K562 (cell line): ENCODE results near the gene TMEM167B. TPM values are rescaled to one million over a fixed set of nuclear protein-coding genes. Genes with fewer than 3 reads are reported as not detected.

Experiments
- ATF1 ChIP-seq, 2 experiments: fragments of 450-650 bp in 1 of 2; IDR thresholded peaks; 2 replicates each; pipeline ENCODE4 v1.6.1; 2016; ENCODE audit warnings: missing compliant biosample characterization in 1 of 2, missing genetic modification characterization in 1 of 2
- CBFA2T3 ChIP-seq: fragments of 450-650 bp; IDR thresholded peaks from 2 replicates; pipeline ENCODE4 v1.6.1; 2017
- CCNT2 ChIP-seq: IDR thresholded peaks from 2 replicates; pipeline ENCODE4 v1.6.1; 2011; ENCODE audit warnings: borderline replicate concordance, low read depth, mild to moderate bottlenecking, moderate library complexity, mixed read lengths, low read length; ENCODE audit not compliant: insufficient read length; ENCODE audit errors: extremely low read depth
- EWSR1 ChIP-seq: fragments of 450-650 bp; IDR thresholded peaks from 2 replicates; pipeline ENCODE4 v1.6.1; 2018; ENCODE audit warnings: borderline replicate concordance, mild to moderate bottlenecking, low read depth, moderate library complexity; ENCODE audit not compliant: partially characterized antibody
- FOXJ2 ChIP-seq: fragments of 200-800 bp; sonication (Bioruptor generic); IDR thresholded peaks from 2 replicates; pipeline ENCODE4 v1.6.1; 2016; ENCODE audit warnings: missing genetic modification characterization, missing compliant biosample characterization
- GATA2 ChIP-seq: sonication (generic); formaldehyde crosslinking; IDR thresholded peaks from 2 replicates; pipeline ENCODE4 v1.4.0; 2020; ENCODE audit warnings: mild to moderate bottlenecking, missing genetic modification reagents
- JUN ChIP-seq, 2 experiments: sonication (generic) in 1 of 2; formaldehyde crosslinking in 1 of 2; IDR thresholded peaks; 2 replicates each; pipeline versions ENCODE4 v1.6.1 to v1.8.0; 2012 to 2022; ENCODE audit warnings: borderline replicate concordance in 2 of 2, mild to moderate bottlenecking in 2 of 2, improper control_type of control experiment in 1 of 2, low read depth in 1 of 2, low read length in 1 of 2, missing genetic modification reagents in 1 of 2
- JUND ChIP-seq, 2 experiments: IDR thresholded peaks; 2 replicates in 1 of 2; 3 replicates in 1 of 2; pipeline ENCODE4 v1.6.1; 2011; ENCODE audit warnings: borderline replicate concordance in 2 of 2, low read depth in 2 of 2, low read length in 2 of 2, improper control_type of control experiment in 1 of 2, missing biosample characterization in 1 of 2, missing genetic modification characterization in 1 of 2, missing genetic modification reagents in 1 of 2
- MEF2A ChIP-seq: IDR thresholded peaks from 2 replicates; pipeline ENCODE4 v1.6.1; 2011; ENCODE audit warnings: low read depth, mild to moderate bottlenecking, low read length, moderate library complexity; ENCODE audit not compliant: control insufficient read depth
- NRF1 ChIP-seq, 2 experiments: fragments of 450-650 bp; IDR thresholded peaks in 1 of 2; conservative IDR thresholded peaks in 1 of 2; 2 replicates each; pipeline ENCODE4 v1.6.1; 2014; ENCODE audit warnings: mild to moderate bottlenecking in 2 of 2
- PRMT5 ChIP-seq: sonication (generic); formaldehyde crosslinking; IDR thresholded peaks from 2 replicates; pipeline ENCODE4 v1.5.0; 2020; ENCODE audit warnings: missing genetic modification reagents
- RBM22 ChIP-seq: fragments of 200-400 bp; formaldehyde crosslinking; IDR thresholded peaks from 2 replicates; pipeline ENCODE4 v1.6.1; 2018; ENCODE audit warnings: low read length, low read depth; ENCODE audit not compliant: poor library complexity, severe bottlenecking
- RHOXF2B ChIP-seq: fragments of 250-450 bp; sonication (Bioruptor Pico); conservative IDR thresholded peaks from 2 replicates; pipeline ENCODE4 v1.5.1; 2021
- RUNX1 ChIP-seq: sonication (generic); IDR thresholded peaks from 2 replicates; pipeline ENCODE4 v1.6.1; 2016; ENCODE audit warnings: antibody characterized with exemption, low read depth
- STAG1 ChIP-seq: sonication (generic); formaldehyde crosslinking; IDR thresholded peaks from 2 replicates; pipeline ENCODE4 v1.5.0; 2020; ENCODE audit warnings: missing genetic modification reagents, borderline replicate concordance
- TSC22D4 ChIP-seq: fragments of 450-650 bp; IDR thresholded peaks from 2 replicates; pipeline ENCODE4 v1.6.1; 2016; ENCODE audit warnings: missing genetic modification characterization, missing biosample characterization, control low read depth
- XRCC4 ChIP-seq: IDR thresholded peaks from one replicate; pipeline ENCODE4 v1.6.1; 2011; ENCODE audit not compliant: insufficient read depth, insufficient read length; ENCODE audit errors: extremely low read depth
- ZNF143 ChIP-seq: sonication (generic); formaldehyde crosslinking; IDR thresholded peaks from 2 replicates; pipeline ENCODE4 v1.9.0; 2022; ENCODE audit warnings: mild to moderate bottlenecking, missing genetic modification reagents
- ZNF224 ChIP-seq: sonication (generic); formaldehyde crosslinking; IDR thresholded peaks from 2 replicates; pipeline ENCODE4 v1.8.0; 2022; ENCODE audit warnings: mild to moderate bottlenecking, missing genetic modification reagents
- ZNF23 ChIP-seq: fragments of 250-450 bp; sonication (Bioruptor Pico); IDR thresholded peaks from 2 replicates; pipeline ENCODE4 v1.4.0; 2020; ENCODE audit warnings: mild to moderate bottlenecking
- polyA plus RNA-seq, 8 experiments: library from polyadenylated mRNA; depleted of rRNA in 4 of 8; stranded (reverse) in 5 of 8; unstranded in 3 of 8; fragments of >200 nt; fragmentation: Nextera tagmentation in 2 of 8; fragmentation: Illumina TruSeq in 1 of 8; extraction: Ambion mirVana in 2 of 8; extraction: Trizol in 1 of 8; gene quantifications; 2 replicates each; pipeline versions ENCODE4 v1.2.1 to v1.2.3, GENCODE V29; 2011 to 2014; ENCODE audit warnings: inconsistent platforms in 1 of 8, missing spikeins in 1 of 8
- total RNA-seq, 7 experiments: library from RNA; depleted of rRNA in 6 of 7; stranded (reverse); fragments of >200 nt in 6 of 7; fragmentation: Illumina TruSeq in 2 of 7; extraction: Trizol in 2 of 7; gene quantifications; 2 replicates each; pipeline versions ENCODE4 v1.2.1 to v1.2.3, GENCODE V29; 2011 to 2021; ENCODE audit warnings: low replicate concordance in 1 of 7
- TF ChIP-seq, protein P1 (sequence below): fragments of 450-650 bp; formaldehyde crosslinking; IDR thresholded peaks from 2 replicates; pipeline ENCODE4 v1.4.0; 2020; ENCODE audit warnings: mild to moderate bottlenecking, moderate library complexity
- TF ChIP-seq, protein P2 (sequence below): fragments of 150-350 bp; conservative IDR thresholded peaks from 2 replicates; pipeline ENCODE4 v1.6.1; 2014; ENCODE audit warnings: low read length

The TMEM167B gene
- total and polyA plus RNA-seq, 9 of the 15 experiments (the other 6 are each of a cell fraction or from before 2014, with no cell fraction given), result 17.2 to 36.4 (median 32.2) TPM

DNA sequence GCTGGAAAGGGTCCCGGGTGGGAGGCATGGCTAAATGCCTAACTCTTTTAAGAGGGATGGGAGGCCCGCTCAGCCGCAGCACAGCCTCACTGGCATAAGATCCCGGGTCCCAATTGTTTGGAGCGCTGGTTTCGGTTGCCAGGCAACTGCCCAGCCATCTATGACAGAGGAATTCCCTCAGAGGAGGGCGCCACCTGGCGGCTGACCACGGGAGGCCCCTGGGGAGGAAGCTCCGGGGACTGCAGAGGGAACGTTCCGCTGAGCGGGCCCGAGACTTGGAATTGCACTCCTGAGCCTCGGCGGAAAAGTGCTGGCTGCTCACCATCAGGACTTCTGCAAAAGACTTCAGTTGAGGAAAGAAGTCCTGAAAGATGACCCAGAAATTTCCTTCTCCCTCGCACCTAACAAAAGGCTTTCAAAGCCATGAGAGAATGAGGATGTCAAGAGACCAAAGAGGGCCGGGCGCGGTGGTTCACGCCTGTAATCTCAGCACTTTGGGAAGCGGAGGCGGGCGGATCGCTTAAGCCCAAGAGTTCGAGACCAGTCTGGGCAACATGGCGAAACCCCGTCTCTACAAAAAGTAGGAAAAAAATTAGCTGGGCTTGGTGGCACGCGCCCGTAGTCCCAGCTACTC, 22.2 kb downstream of the TMEM167B start (continued):
- TF ChIP-seq, protein P1, sequence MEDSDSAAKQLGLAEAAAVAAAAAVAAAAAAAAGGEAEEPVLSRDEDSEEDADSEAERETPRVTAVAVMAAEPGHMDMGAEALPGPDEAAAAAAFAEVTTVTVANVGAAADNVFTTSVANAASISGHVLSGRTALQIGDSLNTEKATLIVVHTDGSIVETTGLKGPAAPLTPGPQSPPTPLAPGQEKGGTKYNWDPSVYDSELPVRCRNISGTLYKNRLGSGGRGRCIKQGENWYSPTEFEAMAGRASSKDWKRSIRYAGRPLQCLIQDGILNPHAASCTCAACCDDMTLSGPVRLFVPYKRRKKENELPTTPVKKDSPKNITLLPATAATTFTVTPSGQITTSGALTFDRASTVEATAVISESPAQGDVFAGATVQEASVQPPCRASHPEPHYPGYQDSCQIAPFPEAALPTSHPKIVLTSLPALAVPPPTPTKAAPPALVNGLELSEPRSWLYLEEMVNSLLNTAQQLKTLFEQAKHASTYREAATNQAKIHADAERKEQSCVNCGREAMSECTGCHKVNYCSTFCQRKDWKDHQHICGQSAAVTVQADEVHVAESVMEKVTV (CRISPR knock-in tag), result peak; percentile 41
- TF ChIP-seq EWSR1 (no peak), RUNX1 (no peak), TSC22D4 (no peak), JUND (IDR thresholded peaks at IDR 0.05; ENCODE audit: borderline replicate concordance, low read depth, low read length) (peak; percentile 56; the same call in 1 of the 2 replicates), JUND (tag; IDR thresholded peaks at IDR 0.05; ENCODE audit: borderline replicate concordance, low read depth, low read length) (no peak; the same call in 2 of the 3 replicates), RHOXF2B (CRISPR knock-in tag) (no peak), PRMT5 (CRISPR knock-in tag) (no peak), ZNF143 (0 out of 2 replicates have a peak, but pooled peaks have one; percentile 40), GATA2 (CRISPR knock-in tag) (no peak), RBM22 (peak; percentile 19), STAG1 (peak; percentile 75; the same call in 1 of the 2 replicates), CBFA2T3 (no peak), CCNT2 (no peak), ZNF23 (CRISPR knock-in tag) (no peak), JUN (IDR thresholded peaks at IDR 0.05; ENCODE audit: borderline replicate concordance, low read depth, low read length) (peak; percentile 53; the same call in 1 of the 2 replicates), JUN (CRISPR knock-in tag; IDR thresholded peaks at IDR 0.05; ENCODE audit: borderline replicate concordance) (0 out of 2 replicates have a peak, but pooled peaks have one; percentile 12), ZNF224 (CRISPR knock-in tag) (no peak), MEF2A (no peak), ATF1 (CRISPR knock-in tag; IDR thresholded peaks at IDR 0.05) (no peak), ATF1 (tag; IDR thresholded peaks at IDR 0.05) (peak; percentile 56), FOXJ2 (tag) (peak; percentile 93), XRCC4 (no peak), NRF1 (conservative IDR thresholded peaks at IDR 0.05 in 1 of 2, IDR thresholded peaks at IDR 0.05 in 1 of 2) (peak; percentile 12 to 34; a peak in 1 of 4 replicates)
- TF ChIP-seq, protein P2, sequence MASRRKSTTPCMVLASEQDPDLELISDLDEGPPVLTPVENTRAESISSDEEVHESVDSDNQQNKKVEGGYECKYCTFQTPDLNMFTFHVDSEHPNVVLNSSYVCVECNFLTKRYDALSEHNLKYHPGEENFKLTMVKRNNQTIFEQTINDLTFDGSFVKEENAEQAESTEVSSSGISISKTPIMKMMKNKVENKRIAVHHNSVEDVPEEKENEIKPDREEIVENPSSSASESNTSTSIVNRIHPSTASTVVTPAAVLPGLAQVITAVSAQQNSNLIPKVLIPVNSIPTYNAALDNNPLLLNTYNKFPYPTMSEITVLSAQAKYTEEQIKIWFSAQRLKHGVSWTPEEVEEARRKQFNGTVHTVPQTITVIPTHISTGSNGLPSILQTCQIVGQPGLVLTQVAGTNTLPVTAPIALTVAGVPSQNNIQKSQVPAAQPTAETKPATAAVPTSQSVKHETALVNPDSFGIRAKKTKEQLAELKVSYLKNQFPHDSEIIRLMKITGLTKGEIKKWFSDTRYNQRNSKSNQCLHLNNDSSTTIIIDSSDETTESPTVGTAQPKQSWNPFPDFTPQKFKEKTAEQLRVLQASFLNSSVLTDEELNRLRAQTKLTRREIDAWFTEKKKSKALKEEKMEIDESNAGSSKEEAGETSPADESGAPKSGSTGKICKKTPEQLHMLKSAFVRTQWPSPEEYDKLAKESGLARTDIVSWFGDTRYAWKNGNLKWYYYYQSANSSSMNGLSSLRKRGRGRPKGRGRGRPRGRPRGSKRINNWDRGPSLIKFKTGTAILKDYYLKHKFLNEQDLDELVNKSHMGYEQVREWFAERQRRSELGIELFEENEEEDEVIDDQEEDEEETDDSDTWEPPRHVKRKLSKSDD, result 0 out of 2 replicates have a peak, but pooled peaks have one; percentile 80
